ENCODE measurements around the gene OPCML.

GRCh38 chr11:132770829-132771530 is 761.3 kb downstream of the OPCML start:
- no peak for TF ChIP-seq CTCF (IDR thresholded peaks at IDR 0.05; ENCODE audit: low read length)
- TF ChIP-seq EZH2 (IDR thresholded peaks at IDR 0.05; ENCODE audit: borderline replicate concordance, low read length): no peak

Data from OCI-LY1 (cell line).